HuH-7 (cell line): ENCODE measurements around the gene ZNF672.
"Not testable (repeated sequence)": the region's sequence is repeated elsewhere in the genome, so short reads cannot be mapped to it uniquely, and the experiment has no call there.

Source experiments
- DNase-seq: peaks from one replicate; pipeline ENCODE4 v3.0.0; 2011; ENCODE audit warnings: low spot score

The ZNF672 gene

DNA sequence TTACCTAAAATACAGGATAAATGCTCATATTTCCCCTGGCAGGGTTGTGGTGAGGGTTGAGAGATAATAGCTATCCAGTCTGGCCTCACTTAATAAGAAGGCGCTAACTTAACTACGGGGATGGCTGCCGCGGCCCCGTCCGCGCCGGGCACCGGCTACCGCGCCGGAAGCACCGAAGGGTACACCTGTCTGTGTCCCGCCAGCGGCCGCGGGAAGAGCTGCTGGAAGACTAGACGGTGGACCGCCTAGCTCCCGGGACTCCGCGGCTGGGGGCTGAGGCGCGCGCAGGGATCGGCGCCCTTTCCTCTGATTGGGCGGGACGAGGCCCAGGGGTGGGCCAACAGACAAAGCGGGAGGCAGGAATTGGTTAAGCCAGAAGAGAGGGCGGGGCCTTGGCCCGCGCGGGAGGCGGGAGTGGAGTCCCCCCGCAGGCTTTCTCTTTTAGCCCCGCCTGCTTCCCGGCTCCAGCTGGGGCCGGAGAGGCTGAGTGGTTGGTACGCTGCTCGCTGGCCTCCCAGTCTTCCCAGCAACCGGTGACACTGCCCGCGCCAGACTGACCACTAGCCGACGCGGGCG lies at the start of gene ZNF672:
ZNF672 (plus strand) TSS at position 444 of the 576 bp plus-strand sequence. CDS start 9,051 bp downstream, outside the sequence.
- peak; percentile 93 for DNase-seq

DNA sequence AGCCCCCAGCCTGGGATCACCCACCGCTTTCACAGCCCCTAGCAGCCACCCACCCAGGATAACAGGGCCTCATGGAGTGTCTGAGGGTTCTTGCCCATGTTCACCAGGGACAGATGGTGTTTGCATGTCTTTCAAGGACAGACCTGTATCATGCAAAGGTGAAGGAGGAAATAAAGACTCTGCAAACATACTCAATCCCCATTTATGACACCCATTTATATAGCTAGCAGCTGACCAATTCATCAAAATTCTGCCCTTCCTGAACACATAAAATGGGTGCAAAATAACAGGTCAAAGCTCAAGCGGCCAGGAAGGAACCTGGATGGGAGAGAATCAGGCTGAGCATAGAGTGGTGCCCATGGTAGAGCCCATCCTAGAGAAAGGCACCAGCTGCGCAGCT lies 49.7 kb upstream of the ZNF672 start:
- DNase-seq = no peak

DNA sequence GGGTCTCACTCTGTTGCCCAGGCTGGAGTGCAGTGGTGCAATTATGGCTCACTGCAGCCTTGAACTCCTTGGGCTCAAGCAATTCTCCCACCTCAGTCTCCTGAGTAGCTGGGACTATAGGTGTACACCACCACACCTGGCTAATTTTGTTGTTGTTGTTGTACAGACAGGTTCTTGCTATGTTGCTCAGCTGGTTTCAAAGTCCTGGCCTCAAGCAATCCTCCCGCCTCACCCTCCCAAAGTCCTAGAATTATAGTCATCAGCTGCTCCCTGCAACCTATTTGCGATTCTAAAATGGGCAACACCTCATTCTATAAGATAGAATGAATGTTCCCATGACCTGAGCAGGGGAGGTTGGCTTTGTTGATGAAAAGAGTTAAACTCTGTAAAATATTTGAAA lies 48.7 kb upstream of the ZNF672 start:
- not testable (repeated sequence) for DNase-seq

- DNase-seq = no peak
These were observed 47.6 kb upstream of the ZNF672 start for GRCh38 chr1:248790456-248790855.

DNA sequence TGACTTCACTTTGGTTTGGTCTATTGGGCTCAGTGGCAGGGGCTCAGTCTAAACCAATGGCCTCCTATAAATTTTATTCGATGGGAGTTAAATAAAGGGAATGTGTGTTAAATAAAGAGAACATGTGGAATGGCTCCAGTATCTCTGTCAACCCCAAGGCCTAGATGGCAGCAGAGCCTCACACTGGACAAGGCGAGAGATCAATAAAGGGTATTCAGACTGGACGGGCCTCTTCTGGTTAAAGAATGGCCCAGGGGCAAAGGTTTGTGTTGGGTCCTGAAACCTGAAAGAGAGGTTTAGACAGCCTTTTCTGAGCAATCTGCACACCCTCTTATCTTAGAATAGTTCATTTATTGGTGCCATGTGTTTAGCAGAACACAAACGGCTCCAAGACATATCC lies 47.0 kb upstream of the ZNF672 start:
- peak; percentile 45 for DNase-seq

GRCh38 chr1:248792342-248792741 lies 45.7 kb upstream of the ZNF672 start:
- DNase-seq = no peak

- DNase-seq = no peak
These were observed 44.4 kb upstream of the ZNF672 start for GRCh38 chr1:248793592-248793991.

DNA sequence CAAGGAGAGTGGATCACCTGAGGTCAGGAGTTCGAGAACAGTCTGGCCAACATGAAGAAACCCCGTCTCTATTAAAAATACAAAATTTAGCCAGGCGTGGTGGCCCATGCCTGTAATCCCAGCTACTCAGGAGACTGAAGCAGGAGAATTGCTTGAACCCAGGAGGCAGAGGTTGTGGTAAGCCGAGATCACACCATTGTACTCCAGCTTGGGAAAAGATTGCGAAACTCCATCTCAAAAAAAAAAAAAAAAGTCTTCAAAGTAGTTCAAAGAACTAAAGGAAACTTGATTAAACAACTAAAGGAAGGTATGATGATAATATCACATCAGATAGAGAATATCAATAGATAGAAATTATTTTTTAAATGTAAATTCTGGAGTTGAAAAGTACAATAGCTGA lies 43.4 kb upstream of the ZNF672 start:
- DNase-seq = not testable (repeated sequence)

GRCh38 chr1:248798791-248799190 lies 39.2 kb upstream of the ZNF672 start:
- DNase-seq = no peak

DNA sequence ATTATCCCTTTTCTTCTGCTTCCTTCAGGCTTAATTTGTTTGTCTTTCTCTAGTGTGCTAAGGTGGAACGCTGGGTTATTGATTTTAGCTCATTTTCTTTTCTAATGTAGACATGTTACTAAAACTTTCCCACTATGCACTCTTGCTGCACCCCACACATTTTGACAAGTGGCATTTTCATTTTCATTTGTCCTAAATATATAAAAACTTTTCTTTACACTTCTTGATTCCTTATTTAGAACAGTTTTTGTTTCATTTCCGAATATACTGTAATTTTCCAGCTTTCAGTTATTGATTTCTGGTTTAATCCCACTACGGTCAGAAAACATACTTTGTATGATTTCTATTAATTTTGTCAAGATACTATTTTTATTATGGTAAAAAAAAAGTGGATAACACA lies 37.6 kb upstream of the ZNF672 start:
- DNase-seq = no peak

- no peak for DNase-seq
These were observed 35.6 kb upstream of the ZNF672 start for GRCh38 chr1:248802454-248802853.

DNA sequence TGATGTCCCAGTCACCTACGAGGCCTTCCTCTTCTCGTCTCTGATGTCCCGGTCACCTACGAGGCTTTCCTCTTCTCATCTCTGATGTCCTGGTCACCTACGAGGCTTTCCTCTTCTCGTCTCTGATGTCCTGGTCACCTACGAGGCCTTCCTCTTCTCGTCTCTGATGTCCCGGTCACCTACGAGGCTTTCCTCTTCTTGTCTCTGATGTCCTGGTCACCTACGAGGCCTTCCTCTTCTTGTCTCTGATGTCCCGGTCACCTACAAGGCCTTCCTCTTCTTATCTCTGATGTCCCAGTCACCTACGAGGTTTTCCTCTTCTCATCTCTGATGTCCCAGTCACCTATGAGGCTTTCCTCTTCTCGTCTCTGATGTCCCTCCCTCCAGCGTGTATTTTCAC lies 34.5 kb upstream of the ZNF672 start:
- not testable (repeated sequence) for DNase-seq

DNA sequence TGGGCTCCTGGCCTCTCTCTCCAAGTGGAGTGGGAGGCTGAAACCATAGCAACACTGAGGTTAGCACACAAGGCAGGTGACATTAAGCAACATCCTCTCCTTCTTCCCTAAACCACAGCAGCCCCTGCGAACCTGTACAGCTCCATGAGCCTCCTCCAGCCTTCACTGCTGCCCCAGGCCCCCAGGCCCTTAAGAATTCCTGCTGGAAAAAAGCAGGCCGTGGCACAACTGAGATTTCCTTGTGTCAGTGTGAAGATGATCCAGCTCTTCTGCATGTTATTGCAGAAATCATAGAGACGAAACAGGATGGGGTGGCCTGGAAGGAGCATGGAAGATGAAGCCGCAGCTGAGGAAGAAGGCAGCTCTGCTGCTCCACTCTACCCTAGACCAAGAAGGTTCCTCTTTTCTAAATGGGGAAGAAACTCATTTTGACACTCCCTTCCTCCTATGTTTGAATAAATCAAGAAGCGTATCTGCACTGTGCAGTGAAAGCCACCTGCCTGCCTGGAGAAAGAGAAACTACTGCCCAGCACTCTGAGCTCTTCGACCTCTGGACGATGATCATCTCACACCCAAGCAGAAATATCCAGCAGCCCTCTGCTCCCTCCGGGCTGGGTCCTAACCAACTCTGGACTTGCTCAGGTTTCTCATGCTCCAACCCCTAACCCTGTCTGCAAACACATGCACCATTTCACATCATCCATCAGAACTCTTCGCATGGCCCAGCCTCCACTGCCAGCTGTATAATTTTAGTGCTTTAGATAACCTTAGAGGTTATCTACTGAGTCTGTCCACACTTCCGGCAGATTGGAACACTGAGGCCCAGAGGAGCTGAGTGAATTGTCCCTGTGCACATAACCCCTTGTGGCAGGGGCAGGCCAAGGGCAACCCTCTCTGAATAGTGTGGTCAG lies 33.0 kb upstream of the ZNF672 start:
- peak; percentile 48 for DNase-seq

DNA sequence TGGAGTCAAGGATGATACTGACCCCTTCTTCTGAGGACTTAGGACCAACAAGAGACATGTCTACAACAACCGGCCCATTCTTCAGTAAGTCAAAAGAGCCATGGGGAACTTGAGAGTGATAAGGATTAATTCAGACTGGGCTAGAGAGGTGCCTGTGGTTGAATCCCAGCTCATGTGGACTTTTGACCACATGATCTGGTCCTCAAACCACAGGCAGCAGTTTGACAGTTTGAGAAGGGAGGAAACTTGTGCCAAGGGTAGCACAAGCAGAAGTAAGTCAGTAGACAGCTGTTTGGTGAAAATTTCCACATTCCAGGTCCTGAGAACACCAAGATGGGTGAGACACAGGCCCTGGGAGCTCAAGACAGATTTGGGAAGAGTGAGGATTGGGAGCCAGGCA lies 32.1 kb upstream of the ZNF672 start:
- DNase-seq = no peak

GRCh38 chr1:248807067-248807737 lies 30.8 kb upstream of the ZNF672 start:
- DNase-seq = peak; percentile 62

GRCh38 chr1:248808876-248809275 lies 29.1 kb upstream of the ZNF672 start:
- no peak for DNase-seq

GRCh38 chr1:248810000-248810726 lies 27.9 kb upstream of the ZNF672 start:
- DNase-seq = no peak

- no peak for DNase-seq
These were observed 27.1 kb upstream of the ZNF672 start for GRCh38 chr1:248810727-248811513.

GRCh38 chr1:248811514-248812490 lies 26.2 kb upstream of the ZNF672 start:
- DNase-seq = no peak

- DNase-seq = no peak
These were observed 25.1 kb upstream of the ZNF672 start for GRCh38 chr1:248812736-248813425.
